ENCODE results near the gene BLOC1S6. TPM values are rescaled to one million over a fixed set of nuclear protein-coding genes. Genes with fewer than 3 reads are reported as not detected.

BLOC1S6 gene
- total RNA-seq, 4 donors from 2014 or later: 35.0 to 576 (median 85.4) TPM

DNA sequence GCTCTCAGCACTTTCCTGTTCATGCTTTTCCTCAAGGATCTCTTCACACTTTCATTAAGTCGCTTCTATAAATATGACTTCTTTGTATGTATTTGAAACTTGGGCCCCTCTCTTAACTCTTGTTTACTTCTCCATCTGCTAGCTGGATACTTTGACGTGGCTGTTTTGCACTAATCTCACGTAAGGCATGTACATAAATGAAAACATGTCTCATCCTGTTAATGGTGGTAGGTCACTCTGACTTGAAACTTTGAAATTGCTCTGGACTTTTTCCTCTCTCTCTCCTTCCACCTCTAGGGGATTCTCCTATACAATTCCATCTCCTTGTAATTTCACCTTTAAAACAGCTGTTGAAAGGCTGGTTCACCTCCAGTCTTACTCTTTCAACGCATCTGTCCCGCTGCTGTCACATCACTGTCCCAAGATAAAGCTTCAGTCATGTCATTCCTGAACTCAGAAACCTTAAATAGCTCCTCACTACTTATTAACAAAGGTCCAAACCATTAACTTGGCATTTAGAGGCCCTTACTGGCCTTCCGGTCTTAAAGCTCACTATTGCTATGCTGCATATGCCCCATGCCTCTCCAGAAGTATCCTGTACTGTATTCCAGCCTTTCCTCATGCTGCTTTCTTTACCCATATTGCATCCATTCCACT is 1.2 kb downstream of the BLOC1S6 start:
- intact Hi-C loops (cut with DNase I; ENCODE audit: low total_unique reads): no loop called here
- peak overlapping the region; percentile 97 to 99 for H3K27ac ChIP-seq

DNA sequence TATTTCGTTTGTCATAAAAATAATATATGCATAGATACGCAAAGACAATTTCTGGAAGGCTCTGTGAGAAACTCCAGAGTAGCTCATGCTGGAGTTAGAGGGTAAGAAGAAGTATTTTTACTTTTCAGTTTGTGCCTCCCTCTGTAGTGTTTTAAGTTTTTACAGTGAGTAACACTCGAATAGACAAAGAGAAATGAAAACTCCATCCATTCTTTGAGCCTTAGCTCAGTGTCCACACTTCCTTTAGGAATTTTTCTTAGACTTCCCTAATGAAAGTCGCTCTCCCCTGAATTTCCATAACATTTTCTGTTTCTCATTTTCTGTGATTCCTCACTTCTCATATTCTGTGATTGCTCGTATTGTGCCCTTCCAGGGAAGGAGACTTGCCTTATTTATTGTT is 2.1 kb downstream of the BLOC1S6 start:
- TF ChIP-seq POLR2A (IDR thresholded peaks at IDR 0.05): no peak
- TF ChIP-seq, protein P1, sequence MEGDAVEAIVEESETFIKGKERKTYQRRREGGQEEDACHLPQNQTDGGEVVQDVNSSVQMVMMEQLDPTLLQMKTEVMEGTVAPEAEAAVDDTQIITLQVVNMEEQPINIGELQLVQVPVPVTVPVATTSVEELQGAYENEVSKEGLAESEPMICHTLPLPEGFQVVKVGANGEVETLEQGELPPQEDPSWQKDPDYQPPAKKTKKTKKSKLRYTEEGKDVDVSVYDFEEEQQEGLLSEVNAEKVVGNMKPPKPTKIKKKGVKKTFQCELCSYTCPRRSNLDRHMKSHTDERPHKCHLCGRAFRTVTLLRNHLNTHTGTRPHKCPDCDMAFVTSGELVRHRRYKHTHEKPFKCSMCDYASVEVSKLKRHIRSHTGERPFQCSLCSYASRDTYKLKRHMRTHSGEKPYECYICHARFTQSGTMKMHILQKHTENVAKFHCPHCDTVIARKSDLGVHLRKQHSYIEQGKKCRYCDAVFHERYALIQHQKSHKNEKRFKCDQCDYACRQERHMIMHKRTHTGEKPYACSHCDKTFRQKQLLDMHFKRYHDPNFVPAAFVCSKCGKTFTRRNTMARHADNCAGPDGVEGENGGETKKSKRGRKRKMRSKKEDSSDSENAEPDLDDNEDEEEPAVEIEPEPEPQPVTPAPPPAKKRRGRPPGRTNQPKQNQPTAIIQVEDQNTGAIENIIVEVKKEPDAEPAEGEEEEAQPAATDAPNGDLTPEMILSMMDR (IDR thresholded peaks at IDR 0.05): no peak
- Histone ChIP-seq H3K4me1 (peaks cover 0 to 11% of the 10 kb centered on the region in 2 donors), H3K27ac (no peak overlapping the region), H3K36me3 (no peaks in the 10 kb centered on the region), H3K9me3 (no peaks in the 10 kb centered on the region), H3K27me3 (no peaks in the 10 kb centered on the region), H3K4me3 (no peak overlapping the region)
- DNase-seq: no peak
- intact Hi-C loops (cut with DNase I; ENCODE audit: low total_unique reads): no loop called here

More for the DNA sequence above, 1.2 kb downstream of the BLOC1S6 start:
- TF ChIP-seq POLR2A (IDR thresholded peaks at IDR 0.05): no peak
- TF ChIP-seq, protein P1 (IDR thresholded peaks at IDR 0.05): no peak
- Histone ChIP-seq H3K4me3 (peak overlapping the region; percentile 83 to 98), H3K4me1 (peaks cover 0 to 11% of the 10 kb centered on the region in 2 donors), H3K9me3 (no peaks in the 10 kb centered on the region), H3K27me3 (no peaks in the 10 kb centered on the region), H3K36me3 (no peaks in the 10 kb centered on the region)
- no peak for DNase-seq

GRCh38 chr15:45594319-45594718 is 7.1 kb downstream of the BLOC1S6 start:
- H3K27me3 ChIP-seq: no peaks in the 10 kb centered on the region
- no peak for DNase-seq
- no peak overlapping the region for H3K4me3 ChIP-seq
- H3K4me1 ChIP-seq: peaks cover 0 to 5% of the 10 kb centered on the region in 2 donors
- no peak for TF ChIP-seq POLR2A (IDR thresholded peaks at IDR 0.05)
- TF ChIP-seq, protein P1 (IDR thresholded peaks at IDR 0.05): no peak
- H3K27ac ChIP-seq: no peak overlapping the region
- H3K9me3 ChIP-seq: no peaks in the 10 kb centered on the region
- intact Hi-C loops (cut with DNase I; ENCODE audit: low total_unique reads): no loop called here
- H3K36me3 ChIP-seq: no peaks in the 10 kb centered on the region

GRCh38 chr15:45594835-45595530 is 7.8 kb downstream of the BLOC1S6 start:
- intact Hi-C loops (cut with DNase I; ENCODE audit: low total_unique reads): no loop called here
- H3K27me3 ChIP-seq: no peaks in the 10 kb centered on the region
- no peaks in the 10 kb centered on the region for H3K9me3 ChIP-seq
- DNase-seq: no peak
- peaks cover 0 to 5% of the 10 kb centered on the region in 2 donors for H3K4me1 ChIP-seq
- TF ChIP-seq, protein P1 (IDR thresholded peaks at IDR 0.05): no peak
- no peak for TF ChIP-seq POLR2A (IDR thresholded peaks at IDR 0.05)
- no peak overlapping the region for H3K27ac ChIP-seq
- H3K36me3 ChIP-seq: no peaks in the 10 kb centered on the region
- no peak overlapping the region for H3K4me3 ChIP-seq

- Histone ChIP-seq H3K36me3 (no peaks in the 10 kb centered on the region), H3K27me3 (no peaks in the 10 kb centered on the region), H3K4me1 (no peaks in the 10 kb centered on the region), H3K9me3 (no peaks in the 10 kb centered on the region), H3K4me3 (no peak overlapping the region), H3K27ac (no peak overlapping the region)
- TF ChIP-seq POLR2A (IDR thresholded peaks at IDR 0.05): no peak
- TF ChIP-seq, protein P1 (IDR thresholded peaks at IDR 0.05): no peak
- intact Hi-C loops (cut with DNase I; ENCODE audit: low total_unique reads): no loop called here
- DNase-seq: no peak
Observed at GRCh38 chr15:45603881-45604280, 16.7 kb downstream of the BLOC1S6 start.

Measured in uterus (tissue), 4 donors.